ENCODE data around the gene SLC9A3.

Gene SLC9A3

GRCh38 chr5:497090-497700 is 27.1 kb downstream of the SLC9A3 start:
- H3K4me3 ChIP-seq (ENCODE audit: low read length) = no peak overlapping the region
- no peak overlapping the region for H3K9ac ChIP-seq (ENCODE audit: low read length)
- no peaks in the 10 kb centered on the region for H3K36me3 ChIP-seq (ENCODE audit: control insufficient read depth, low read depth, low read length)
- no peaks in the 10 kb centered on the region for H3K4me1 ChIP-seq (ENCODE audit: control insufficient read depth, low read depth, low read length)
- peaks cover 50% of the 10 kb centered on the region for H3K27me3 ChIP-seq (ENCODE audit: control insufficient read depth, insufficient read depth, low read length)
- no peaks in the 10 kb centered on the region for H3K9me3 ChIP-seq (ENCODE audit: control insufficient read depth, low read depth, low read length)
- H3K27ac ChIP-seq (ENCODE audit: low read length) = no peak overlapping the region

- Histone ChIP-seq H3K27ac (ENCODE audit: low read length) (no peak overlapping the region), H3K27me3 (ENCODE audit: control insufficient read depth, insufficient read depth, low read length) (peaks cover 52% of the 10 kb centered on the region), H3K9ac (ENCODE audit: low read length) (no peak overlapping the region)
Observed at GRCh38 chr5:496028-496427, 28.2 kb downstream of the SLC9A3 start.

GRCh38 chr5:494667-495255 is 29.5 kb downstream of the SLC9A3 start:
- no peaks in the 10 kb centered on the region for H3K4me1 ChIP-seq (ENCODE audit: control insufficient read depth, low read depth, low read length)
- H3K36me3 ChIP-seq (ENCODE audit: control insufficient read depth, low read depth, low read length) = no peaks in the 10 kb centered on the region
- no peak overlapping the region for H3K9ac ChIP-seq (ENCODE audit: low read length)
- H3K27ac ChIP-seq (ENCODE audit: low read length) = no peak overlapping the region
- peak overlapping the region; percentile 24 for H3K4me3 ChIP-seq (ENCODE audit: low read length)
- peaks cover 61% of the 10 kb centered on the region for H3K27me3 ChIP-seq (ENCODE audit: control insufficient read depth, insufficient read depth, low read length)
- H3K9me3 ChIP-seq (ENCODE audit: control insufficient read depth, low read depth, low read length) = no peaks in the 10 kb centered on the region

More at GRCh38 chr5:496028-496427, 28.2 kb downstream of the SLC9A3 start:
- H3K4me1 ChIP-seq (ENCODE audit: control insufficient read depth, low read depth, low read length) = no peaks in the 10 kb centered on the region
- no peak overlapping the region for H3K4me3 ChIP-seq (ENCODE audit: low read length)
- H3K36me3 ChIP-seq (ENCODE audit: control insufficient read depth, low read depth, low read length) = no peaks in the 10 kb centered on the region
- no peaks in the 10 kb centered on the region for H3K9me3 ChIP-seq (ENCODE audit: control insufficient read depth, low read depth, low read length)

DNA sequence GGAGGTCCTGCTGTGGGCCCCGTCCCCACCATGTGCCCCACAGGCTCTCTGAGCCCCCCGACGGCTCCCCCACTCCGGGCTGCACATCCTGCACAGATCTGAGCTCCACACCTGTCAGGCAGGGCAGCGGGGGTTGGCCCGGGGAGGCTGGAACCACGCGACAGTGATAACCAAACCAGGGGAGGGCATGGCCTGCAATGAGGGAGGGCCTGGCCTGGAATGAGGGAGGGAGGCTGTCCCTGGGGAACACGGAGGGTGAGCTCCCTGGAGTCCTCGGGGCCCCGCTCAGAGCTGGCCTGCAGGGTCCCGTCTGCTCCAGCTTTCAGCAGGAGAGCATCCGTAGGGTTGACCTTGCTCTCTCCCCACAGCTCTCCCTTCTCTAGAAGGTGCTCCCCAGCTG is 30.5 kb downstream of the SLC9A3 start:
- H3K4me3 ChIP-seq (ENCODE audit: low read length) = no peak overlapping the region
- H3K27ac ChIP-seq (ENCODE audit: low read length) = no peak overlapping the region
- peaks cover 61% of the 10 kb centered on the region for H3K27me3 ChIP-seq (ENCODE audit: control insufficient read depth, insufficient read depth, low read length)
- H3K4me1 ChIP-seq (ENCODE audit: control insufficient read depth, low read depth, low read length) = no peaks in the 10 kb centered on the region
- no peaks in the 10 kb centered on the region for H3K36me3 ChIP-seq (ENCODE audit: control insufficient read depth, low read depth, low read length)
- no peak overlapping the region for H3K9ac ChIP-seq (ENCODE audit: low read length)
- no peaks in the 10 kb centered on the region for H3K9me3 ChIP-seq (ENCODE audit: control insufficient read depth, low read depth, low read length)

GRCh38 chr5:493119-493701 is 31.0 kb downstream of the SLC9A3 start:
- H3K4me1 ChIP-seq (ENCODE audit: control insufficient read depth, low read depth, low read length) = no peaks in the 10 kb centered on the region
- peaks cover 61% of the 10 kb centered on the region for H3K27me3 ChIP-seq (ENCODE audit: control insufficient read depth, insufficient read depth, low read length)
- no peak overlapping the region for H3K9ac ChIP-seq (ENCODE audit: low read length)
- no peak overlapping the region for H3K27ac ChIP-seq (ENCODE audit: low read length)
- no peaks in the 10 kb centered on the region for H3K36me3 ChIP-seq (ENCODE audit: control insufficient read depth, low read depth, low read length)
- H3K4me3 ChIP-seq (ENCODE audit: low read length) = no peak overlapping the region
- H3K9me3 ChIP-seq (ENCODE audit: control insufficient read depth, low read depth, low read length) = no peaks in the 10 kb centered on the region

DNA sequence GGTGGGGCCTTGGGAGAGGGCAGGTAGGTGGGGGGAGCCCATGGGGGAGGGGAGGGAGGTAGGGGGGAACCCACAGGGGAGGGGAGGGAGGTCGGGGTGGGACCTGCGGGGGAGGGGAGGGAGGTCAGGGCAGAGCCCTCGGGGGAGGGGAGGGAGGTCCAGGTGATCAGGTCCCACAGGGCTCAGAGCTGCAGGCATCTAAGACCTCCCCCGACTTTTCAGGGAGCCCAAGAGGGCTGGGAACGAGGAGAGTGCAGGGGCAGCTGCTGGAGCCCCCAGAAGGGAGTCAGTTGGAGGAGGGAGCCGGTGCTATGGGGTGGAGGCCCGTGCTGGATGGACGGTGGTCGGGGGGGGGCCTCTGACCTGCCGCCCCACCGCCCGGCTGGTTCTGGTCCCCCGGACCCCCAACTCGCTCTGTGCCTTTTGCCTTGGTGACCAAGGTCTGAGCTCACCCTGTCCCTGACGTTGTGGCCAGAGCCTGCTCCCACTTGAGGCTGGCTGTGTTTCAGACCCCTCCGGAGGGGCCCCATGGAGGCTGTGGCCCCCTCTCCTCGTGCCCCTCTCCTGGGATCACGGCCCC is 31.8 kb downstream of the SLC9A3 start:
- Histone ChIP-seq H3K36me3 (ENCODE audit: control insufficient read depth, low read depth, low read length) (no peaks in the 10 kb centered on the region), H3K4me1 (ENCODE audit: control insufficient read depth, low read depth, low read length) (no peaks in the 10 kb centered on the region), H3K27me3 (ENCODE audit: control insufficient read depth, insufficient read depth, low read length) (peaks cover 59% of the 10 kb centered on the region), H3K9ac (ENCODE audit: low read length) (no peak overlapping the region), H3K4me3 (ENCODE audit: low read length) (no peak overlapping the region), H3K27ac (ENCODE audit: low read length) (no peak overlapping the region), H3K9me3 (ENCODE audit: control insufficient read depth, low read depth, low read length) (no peaks in the 10 kb centered on the region)

GRCh38 chr5:491856-492155 is 32.4 kb downstream of the SLC9A3 start:
- Histone ChIP-seq H3K9ac (ENCODE audit: low read length) (no peak overlapping the region), H3K4me1 (ENCODE audit: control insufficient read depth, low read depth, low read length) (no peaks in the 10 kb centered on the region), H3K9me3 (ENCODE audit: control insufficient read depth, low read depth, low read length) (no peaks in the 10 kb centered on the region), H3K4me3 (ENCODE audit: low read length) (no peak overlapping the region), H3K27me3 (ENCODE audit: control insufficient read depth, insufficient read depth, low read length) (peaks cover 53% of the 10 kb centered on the region), H3K36me3 (ENCODE audit: control insufficient read depth, low read depth, low read length) (no peaks in the 10 kb centered on the region), H3K27ac (ENCODE audit: low read length) (no peak overlapping the region)

DNA sequence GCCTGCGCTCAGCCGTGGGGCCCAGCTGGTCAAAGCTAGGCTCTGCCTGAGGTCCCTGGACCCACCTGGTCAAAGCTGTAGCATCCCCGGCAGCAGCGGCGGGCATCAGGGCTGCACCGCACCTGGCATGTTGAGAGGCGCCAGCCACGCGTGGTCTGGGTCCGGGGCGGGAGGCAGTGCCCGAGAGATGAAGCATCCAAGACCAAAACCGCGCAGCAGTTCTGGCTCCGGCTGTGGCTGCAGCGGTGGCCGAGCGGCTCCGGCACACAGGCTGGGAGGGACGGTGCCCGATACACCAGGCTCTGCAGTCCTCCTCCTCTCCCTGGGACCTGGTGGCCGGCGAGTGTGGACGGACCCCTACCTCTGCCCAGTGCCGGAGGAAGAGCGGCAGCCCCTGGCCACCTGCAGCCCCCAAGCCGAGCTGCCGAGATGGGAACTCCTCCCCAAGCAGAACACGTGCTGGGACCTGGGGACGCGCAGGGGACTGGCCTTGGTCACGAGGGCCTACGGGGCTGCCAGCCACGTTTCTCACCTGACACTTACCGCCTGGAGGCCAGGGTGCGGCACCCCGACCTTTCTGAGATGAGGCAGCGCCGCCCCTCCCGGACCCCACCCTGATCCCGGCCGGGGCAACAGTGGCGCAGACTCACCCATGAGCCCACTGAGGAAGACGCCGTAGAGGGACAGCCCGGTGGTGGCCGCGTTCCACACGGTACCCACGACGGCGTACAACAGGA is 33.0 kb downstream of the SLC9A3 start:
- H3K27ac ChIP-seq (ENCODE audit: low read length) = no peak overlapping the region
- no peak overlapping the region for H3K9ac ChIP-seq (ENCODE audit: low read length)
- no peaks in the 10 kb centered on the region for H3K36me3 ChIP-seq (ENCODE audit: control insufficient read depth, low read depth, low read length)
- H3K9me3 ChIP-seq (ENCODE audit: control insufficient read depth, low read depth, low read length) = no peaks in the 10 kb centered on the region
- no peak overlapping the region for H3K4me3 ChIP-seq (ENCODE audit: low read length)
- no peaks in the 10 kb centered on the region for H3K4me1 ChIP-seq (ENCODE audit: control insufficient read depth, low read depth, low read length)
- peaks cover 48% of the 10 kb centered on the region for H3K27me3 ChIP-seq (ENCODE audit: control insufficient read depth, insufficient read depth, low read length)

GRCh38 chr5:490116-491106 is 33.8 kb downstream of the SLC9A3 start:
- H3K9ac ChIP-seq (ENCODE audit: low read length) = no peak overlapping the region
- H3K27ac ChIP-seq (ENCODE audit: low read length) = no peak overlapping the region
- H3K36me3 ChIP-seq (ENCODE audit: control insufficient read depth, low read depth, low read length) = no peaks in the 10 kb centered on the region
- no peaks in the 10 kb centered on the region for H3K9me3 ChIP-seq (ENCODE audit: control insufficient read depth, low read depth, low read length)
- peaks cover 41% of the 10 kb centered on the region for H3K27me3 ChIP-seq (ENCODE audit: control insufficient read depth, insufficient read depth, low read length)
- H3K4me3 ChIP-seq (ENCODE audit: low read length) = no peak overlapping the region
- no peaks in the 10 kb centered on the region for H3K4me1 ChIP-seq (ENCODE audit: control insufficient read depth, low read depth, low read length)

- Histone ChIP-seq H3K9ac (ENCODE audit: low read length) (no peak overlapping the region), H3K9me3 (ENCODE audit: control insufficient read depth, low read depth, low read length) (no peaks in the 10 kb centered on the region), H3K4me1 (ENCODE audit: control insufficient read depth, low read depth, low read length) (no peaks in the 10 kb centered on the region), H3K4me3 (ENCODE audit: low read length) (no peak overlapping the region), H3K36me3 (ENCODE audit: control insufficient read depth, low read depth, low read length) (no peaks in the 10 kb centered on the region), H3K27me3 (ENCODE audit: control insufficient read depth, insufficient read depth, low read length) (peaks cover 34% of the 10 kb centered on the region), H3K27ac (ENCODE audit: low read length) (no peak overlapping the region)
Observed at GRCh38 chr5:489689-490080, 34.6 kb downstream of the SLC9A3 start.
